MCF 10A (cell line): ENCODE results near the gene MTIF2. TPM values are rescaled to one million over a fixed set of nuclear protein-coding genes. Genes with fewer than 3 reads are reported as not detected.
A peak's percentile ranks its signal among the peaks of the same experiment; 100 is the strongest.
"Not testable (repeated sequence)": the region's sequence is repeated elsewhere in the genome, so short reads cannot be mapped to it uniquely, and the experiment has no call there.

Experiments used
- BruUV-seq: library from RNA; stranded (reverse); fragments of 400-500 nt; replicated peaks from 2 replicates; lab custom pipeline; 2021; lab: Mats Ljungman, UMichigan
- CTCF ChIA-PET: fragments of 300-600 bp; sonication (Branson Sonifier 250); formaldehyde crosslinking; extraction: SDS; loops from one replicate; lab custom pipeline; 2021; ENCODE audit warnings: antibody characterized with exemption, inconsistent platforms; lab: Yijun Ruan, JAX
- POLR2A ChIA-PET: fragments of 300-600, 350-650 bp; sonication (Branson Sonifier 250); formaldehyde crosslinking; extraction: SDS; loops from one replicate; lab custom pipeline; 2020; ENCODE audit warnings: antibody characterized with exemption, inconsistent platforms; lab: Yijun Ruan, JAX
- DNase-seq: peaks from one replicate; pipeline ENCODE4 v3.0.0-alpha.2; 2018; ENCODE audit not compliant: unreplicated experiment
- H3K27ac Mint-ChIP-seq: one replicate; pipeline ENCODE4 v1.8.0; 2022; ENCODE audit warnings: mild to moderate bottlenecking, low read depth, mixed read lengths; ENCODE audit not compliant: unreplicated experiment
- H3K27me3 Mint-ChIP-seq: one replicate; pipeline ENCODE4 v1.8.0; 2022; ENCODE audit warnings: mixed read lengths; ENCODE audit not compliant: insufficient read depth, unreplicated experiment
- H3K36me3 Mint-ChIP-seq: one replicate; pipeline ENCODE4 v1.8.0; 2022; ENCODE audit warnings: mild to moderate bottlenecking, moderate library complexity, mixed read lengths; ENCODE audit not compliant: insufficient read depth, unreplicated experiment
- H3K4me1 Mint-ChIP-seq: one replicate; pipeline ENCODE4 v1.8.0; 2022; ENCODE audit warnings: mixed read lengths; ENCODE audit not compliant: insufficient read depth, unreplicated experiment
- H3K4me3 Mint-ChIP-seq: one replicate; pipeline ENCODE4 v1.8.0; 2022; ENCODE audit warnings: mild to moderate bottlenecking, moderate library complexity, mixed read lengths; ENCODE audit not compliant: unreplicated experiment
- H3K9me3 Mint-ChIP-seq: one replicate; pipeline ENCODE4 v1.8.0; 2022; ENCODE audit warnings: mixed read lengths; ENCODE audit not compliant: unreplicated experiment
- CTCF ChIP-seq: fragments of 200-600 bp; IDR thresholded peaks from one replicate; pipeline ENCODE4 v1.8.0; 2022; ENCODE audit warnings: antibody characterized with exemption, mild to moderate bottlenecking; ENCODE audit not compliant: unreplicated experiment
- intact Hi-C: fragments of 100-400 bp; cut with micrococcal nuclease; formaldehyde crosslinking; loops from 2 replicates; pipeline ENCODE4 v1.14.1; 2022
- total RNA-seq: library from RNA; stranded (reverse); gene quantifications from 2 replicates; pipeline ENCODE4 v1.2.3, GENCODE V29; 2022

MTIF2 gene
- total RNA-seq, 1 experiment from 2014 or later: 60.7 TPM

GRCh38 chr2:55277310-55277709 lies 8.3 kb upstream of the MTIF2 start:
- H3K4me1 Mint-ChIP-seq: no peaks in the 10 kb centered on the region
- H3K27me3 Mint-ChIP-seq: no peaks in the 10 kb centered on the region
- H3K27ac Mint-ChIP-seq: no peak overlapping the region
- no peaks in the 10 kb centered on the region for H3K36me3 Mint-ChIP-seq
- intact Hi-C loops: no loop called here
- ChIA-PET POLR2A (interaction anchor here (1.5 kb wide), 1 partner anchor 242 kb away, joined by 4 read pairs; the partner anchor contains the start of gene CFAP36), CTCF (no interaction called here)
- no peaks in the 10 kb centered on the region for H3K9me3 Mint-ChIP-seq
- BruUV-seq: no TSS peak
- no peak for TF ChIP-seq CTCF
- H3K4me3 Mint-ChIP-seq: no peak overlapping the region
- no peak for DNase-seq

- DNase-seq, BruUV-seq, intact Hi-C loops, H3K36me3 Mint-ChIP-seq, H3K9me3 Mint-ChIP-seq, H3K4me1 Mint-ChIP-seq, H3K27me3 Mint-ChIP-seq, POLR2A ChIA-PET, H3K27ac Mint-ChIP-seq, H3K4me3 Mint-ChIP-seq: not testable (repeated sequence)
- CTCF ChIA-PET: interaction anchor here (0.6 to 1.0 kb wide), 2 partner anchors 10 to 268 kb away, joined by 3 to 6 read pairs; no protein-coding TSS in a partner anchor
Observed at GRCh38 chr2:55274346-55274745, 5.3 kb upstream of the MTIF2 start.

- peak; percentile 24 for DNase-seq
- Mint-ChIP-seq H3K4me3 (peak overlapping the region; percentile 87), H3K27me3 (no peaks in the 10 kb centered on the region), H3K36me3 (peaks cover 35% of the 10 kb centered on the region), H3K4me1 (peaks cover 5% of the 10 kb centered on the region), H3K9me3 (no peaks in the 10 kb centered on the region), H3K27ac (peak overlapping the region; percentile 91)
- TSS peak; percentile 90 for BruUV-seq
- ChIA-PET CTCF (no interaction called here), POLR2A (interaction anchor here (0.6 to 2.0 kb wide), 13 partner anchors 11 to 1634 kb away, joined by 3 to 11 read pairs (median 4); partner anchors contain the start of genes CFAP36, CLHC1, RPS27A and RTN4)
- TF ChIP-seq CTCF: no peak
- intact Hi-C loops: loop anchor here (2.0 to 5.0 kb wide), 2 partner anchors 148 to 163 kb away; partner anchors contain the start of gene CCDC88A
Observed at GRCh38 chr2:55269645-55269990, 587 bp upstream of the MTIF2 start.

- Mint-ChIP-seq H3K4me1 (peaks cover 5% of the 10 kb centered on the region), H3K4me3 (peak overlapping the region; percentile 87), H3K9me3 (no peaks in the 10 kb centered on the region), H3K27ac (peak overlapping the region; percentile 91), H3K36me3 (peaks cover 47% of the 10 kb centered on the region), H3K27me3 (no peaks in the 10 kb centered on the region)
- DNase-seq: peak; percentile 27
- BruUV-seq: TSS peak; percentile 83
- intact Hi-C loops: loop anchor here (1.0 to 5.0 kb wide), 3 partner anchors 149 to 243 kb away; partner anchors contain the start of gene CCDC88A
- no peak for TF ChIP-seq CTCF
- ChIA-PET CTCF (interaction anchor here (0.6 to 0.7 kb wide), 4 partner anchors 10 to 252 kb away, joined by 3 to 4 read pairs (median 3); no protein-coding TSS in a partner anchor), POLR2A (interaction anchor here (0.6 to 1.9 kb wide), 18 partner anchors 11 to 1335 kb away, joined by 3 to 11 read pairs (median 4); partner anchors contain the start of genes CFAP36, CLHC1, RPS27A and RTN4)
Observed at GRCh38 chr2:55268288-55268906, 634 bp downstream of the MTIF2 start.

- H3K27me3 Mint-ChIP-seq, H3K9me3 Mint-ChIP-seq, H3K27ac Mint-ChIP-seq, intact Hi-C loops, DNase-seq, BruUV-seq, H3K4me1 Mint-ChIP-seq, H3K4me3 Mint-ChIP-seq: not testable (repeated sequence)
- ChIA-PET POLR2A (interaction anchor here (0.9 kb wide), 1 partner anchor 209 kb away, joined by 4 read pairs; no protein-coding TSS in a partner anchor), CTCF (interaction anchor here (0.6 to 1.6 kb wide), 5 partner anchors 18 to 291 kb away, joined by 3 to 6 read pairs (median 3); no protein-coding TSS in a partner anchor)
- H3K36me3 Mint-ChIP-seq: peaks cover 89% of the 10 kb centered on the region
Observed at GRCh38 chr2:55259586-55259985, 9.4 kb downstream of the MTIF2 start.
